Measurements from ENCODE around the gene MIPOL1.

DNA sequence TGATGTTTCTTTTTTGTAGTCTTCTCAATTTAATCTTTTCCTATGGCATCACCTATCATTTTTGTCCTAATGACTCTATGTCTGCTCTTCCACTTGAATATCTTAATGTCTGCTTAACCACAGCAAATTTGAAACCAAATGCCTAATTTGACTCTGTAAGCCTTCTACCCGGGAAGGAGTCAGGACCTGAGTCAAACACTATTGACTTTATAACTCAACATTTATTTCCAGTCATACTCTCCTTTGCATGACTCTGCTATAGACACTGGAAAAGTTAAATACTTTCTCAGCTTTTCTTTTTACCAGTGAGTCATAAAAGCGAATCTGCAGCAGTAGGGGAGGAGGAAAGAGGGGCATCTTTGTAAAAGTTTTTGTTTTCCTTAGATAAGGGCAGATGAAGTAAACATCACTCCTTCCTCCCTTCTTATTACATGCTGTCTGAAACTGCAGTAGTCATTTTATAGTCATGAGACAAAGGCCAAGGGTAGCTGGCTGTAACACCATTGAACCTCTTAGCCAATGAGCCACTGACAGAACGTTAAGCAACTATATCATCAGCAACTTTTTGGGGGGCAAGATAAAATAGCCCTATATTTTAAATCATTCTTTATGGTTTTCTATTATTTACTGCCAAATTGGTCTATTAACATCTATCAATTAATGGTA, 179.3 kb downstream of the MIPOL1 start:
- TF ChIP-seq, protein P1, sequence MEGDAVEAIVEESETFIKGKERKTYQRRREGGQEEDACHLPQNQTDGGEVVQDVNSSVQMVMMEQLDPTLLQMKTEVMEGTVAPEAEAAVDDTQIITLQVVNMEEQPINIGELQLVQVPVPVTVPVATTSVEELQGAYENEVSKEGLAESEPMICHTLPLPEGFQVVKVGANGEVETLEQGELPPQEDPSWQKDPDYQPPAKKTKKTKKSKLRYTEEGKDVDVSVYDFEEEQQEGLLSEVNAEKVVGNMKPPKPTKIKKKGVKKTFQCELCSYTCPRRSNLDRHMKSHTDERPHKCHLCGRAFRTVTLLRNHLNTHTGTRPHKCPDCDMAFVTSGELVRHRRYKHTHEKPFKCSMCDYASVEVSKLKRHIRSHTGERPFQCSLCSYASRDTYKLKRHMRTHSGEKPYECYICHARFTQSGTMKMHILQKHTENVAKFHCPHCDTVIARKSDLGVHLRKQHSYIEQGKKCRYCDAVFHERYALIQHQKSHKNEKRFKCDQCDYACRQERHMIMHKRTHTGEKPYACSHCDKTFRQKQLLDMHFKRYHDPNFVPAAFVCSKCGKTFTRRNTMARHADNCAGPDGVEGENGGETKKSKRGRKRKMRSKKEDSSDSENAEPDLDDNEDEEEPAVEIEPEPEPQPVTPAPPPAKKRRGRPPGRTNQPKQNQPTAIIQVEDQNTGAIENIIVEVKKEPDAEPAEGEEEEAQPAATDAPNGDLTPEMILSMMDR (IDR thresholded peaks at IDR 0.05): no peak
- no peak for TF ChIP-seq POLR2A (IDR thresholded peaks at IDR 0.05)
